GM19023 (cell line): ENCODE results near the gene PRR16.
"Not testable (repeated sequence)": the region's sequence is repeated elsewhere in the genome, so short reads cannot be mapped to it uniquely, and the experiment has no call there.

Source experiments
- ATAC-seq: cut with Tn5 transposase; IDR thresholded peaks from one replicate; pipeline ENCODE4 v1.9.1; 2021; ENCODE audit warnings: mild to moderate bottlenecking, moderate library complexity; ENCODE audit not compliant: unreplicated experiment

The PRR16 gene

DNA sequence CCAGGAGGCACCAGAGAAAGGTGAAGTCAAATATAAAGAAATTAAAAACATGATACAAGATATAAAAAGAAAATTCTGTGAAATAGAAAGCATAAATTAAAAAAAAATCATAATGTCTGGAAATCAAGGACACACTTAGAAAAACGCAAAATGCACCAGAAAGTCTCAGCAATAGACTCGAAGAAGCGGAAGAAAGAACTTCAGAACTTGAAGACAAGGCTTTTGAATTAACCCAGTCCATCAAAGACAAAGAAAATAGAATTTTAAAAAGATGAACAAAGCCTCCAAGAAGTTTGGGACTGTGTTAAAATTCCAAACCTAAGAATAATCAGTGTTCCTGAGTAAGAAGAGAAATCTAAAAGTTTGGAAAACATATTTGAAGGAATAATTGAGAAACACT lies 168.3 kb downstream of the PRR16 start:
- no peak for ATAC-seq

DNA sequence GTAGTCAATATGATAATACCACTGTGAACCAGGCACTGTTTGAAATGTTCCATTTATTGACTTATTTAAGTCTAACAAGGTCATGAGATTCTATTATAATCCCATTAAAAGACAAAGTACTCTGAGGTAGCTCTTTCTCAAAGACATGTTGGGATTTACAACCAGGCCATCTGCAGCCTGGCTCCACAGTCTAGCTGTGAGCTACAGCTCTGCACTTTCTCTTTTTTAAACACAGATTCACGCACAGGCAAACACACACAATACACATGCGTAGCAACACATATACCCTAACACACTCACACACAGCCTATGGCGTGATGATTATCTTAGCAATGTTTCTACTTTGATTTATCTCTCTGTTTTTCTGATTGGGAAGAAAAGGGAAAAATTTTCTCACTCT lies 174.3 kb downstream of the PRR16 start:
- ATAC-seq, result no peak

DNA sequence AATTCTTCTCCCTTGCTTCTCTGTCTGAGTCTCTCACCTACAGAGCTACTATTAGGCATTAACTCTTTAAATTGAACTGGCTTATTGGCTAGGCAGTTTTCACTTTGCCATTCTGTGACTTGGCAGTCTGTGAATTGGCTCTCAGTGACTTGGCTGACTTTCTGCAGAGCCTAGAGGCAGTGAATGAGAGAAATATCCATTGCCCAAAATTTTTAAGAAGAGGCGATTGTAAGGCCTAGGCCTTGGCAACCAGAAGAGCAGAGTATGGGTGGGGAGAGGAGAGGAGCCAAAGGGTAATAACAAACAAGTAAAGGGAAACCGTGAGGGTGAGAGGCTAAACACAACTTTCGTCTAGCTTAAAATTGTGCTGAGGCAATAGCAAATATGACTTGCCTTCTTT lies 176.7 kb downstream of the PRR16 start:
- ATAC-seq, result no peak

GRCh38 chr5:120644516-120644915 lies 180.4 kb downstream of the PRR16 start:
- ATAC-seq, result no peak

GRCh38 chr5:120655828-120656435 lies 191.8 kb downstream of the PRR16 start:
- no peak for ATAC-seq

DNA sequence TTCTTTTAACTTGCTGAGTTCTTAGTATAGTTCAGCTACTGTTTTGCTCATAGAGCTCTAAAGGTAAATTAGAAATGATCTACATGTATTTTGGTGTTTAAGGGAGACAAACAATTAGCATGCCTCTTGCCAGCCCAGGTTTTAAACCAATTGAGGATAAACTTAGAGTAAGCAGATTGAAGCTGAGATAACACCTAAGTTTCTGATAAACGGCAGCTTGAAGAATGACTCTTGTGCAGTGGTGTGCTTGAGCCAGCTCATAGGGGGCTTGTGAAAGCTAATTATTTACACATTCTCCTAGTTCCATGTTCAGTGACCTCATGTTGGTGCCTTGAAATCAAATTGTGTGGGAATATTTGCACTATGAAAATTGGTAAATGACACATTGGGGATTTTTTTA lies 193.0 kb downstream of the PRR16 start:
- ATAC-seq, result no peak

DNA sequence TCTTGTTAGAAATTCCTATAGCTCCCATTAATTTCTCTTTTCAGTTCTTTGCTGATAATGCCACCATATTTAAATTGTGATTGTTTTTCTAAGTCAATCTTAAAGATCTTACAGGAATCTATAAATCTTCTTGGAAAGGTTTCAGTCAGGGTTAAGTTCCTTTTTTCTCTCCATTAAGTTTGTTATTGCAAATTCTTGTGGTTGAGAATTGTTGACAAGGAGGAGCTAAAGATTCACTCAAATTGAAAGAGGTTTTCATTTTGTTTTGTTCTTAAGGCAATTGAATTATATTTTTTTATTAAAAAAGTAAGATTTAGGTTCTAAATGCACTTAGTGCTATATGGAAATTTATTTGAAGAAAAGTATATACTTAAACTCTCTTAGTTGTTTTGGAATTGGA lies 213.4 kb downstream of the PRR16 start:
- no peak for ATAC-seq

DNA sequence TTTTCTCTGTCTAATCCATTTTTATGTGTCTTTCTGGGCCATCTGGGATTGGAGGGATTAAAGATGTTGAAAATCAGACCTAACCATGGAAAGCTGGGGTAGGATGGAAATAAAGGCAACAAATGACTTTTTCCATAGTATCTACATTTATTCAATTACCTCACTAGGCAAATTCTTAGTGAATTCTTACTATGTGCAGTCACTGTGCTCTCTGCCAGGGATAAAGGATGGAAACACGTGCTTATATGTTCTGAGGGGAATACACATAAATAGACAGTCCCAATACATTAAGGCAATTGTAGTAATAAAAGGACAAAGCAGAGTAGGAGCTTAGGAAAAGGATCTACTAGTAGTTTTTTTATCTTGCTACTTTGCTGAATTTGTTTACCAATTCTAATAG lies 214.2 kb downstream of the PRR16 start:
- ATAC-seq, result no peak

DNA sequence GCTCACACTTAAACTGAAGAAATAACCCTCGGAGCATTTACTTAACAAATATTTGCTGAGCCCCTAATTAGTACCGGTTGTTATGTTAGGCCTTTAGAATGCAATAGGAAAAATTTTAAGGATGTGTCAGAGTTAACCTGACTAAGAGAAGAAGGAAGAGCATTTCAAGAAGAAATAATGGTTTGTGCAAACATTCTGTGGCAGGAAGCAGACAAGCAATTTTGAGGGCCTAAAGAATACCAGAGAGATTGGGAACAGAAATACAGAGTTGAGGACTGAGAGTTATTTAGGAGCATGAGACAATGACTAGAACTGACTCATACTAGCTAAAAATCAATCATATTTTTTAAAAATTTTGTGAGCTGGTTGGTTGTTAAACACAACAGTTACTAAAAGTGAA lies 218.8 kb downstream of the PRR16 start:
- ATAC-seq, result no peak

DNA sequence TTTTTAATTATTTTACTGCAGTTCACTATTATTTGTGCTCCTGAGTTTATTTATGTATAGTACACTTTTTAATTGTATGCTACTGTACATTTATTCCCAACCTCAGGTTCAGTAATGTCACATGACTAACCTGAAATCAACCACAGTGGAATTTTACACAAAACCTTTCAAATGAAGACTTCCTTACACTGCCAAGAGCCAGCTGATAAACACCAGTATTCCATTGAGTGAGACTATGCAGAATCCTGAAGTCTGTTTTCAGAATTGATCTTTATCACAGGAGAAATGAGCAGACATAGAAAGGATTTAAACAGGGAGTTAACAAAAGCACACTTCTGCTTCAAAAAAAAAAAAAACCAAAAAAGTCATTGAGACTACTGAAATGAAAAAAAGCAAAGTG lies 219.5 kb downstream of the PRR16 start:
- ATAC-seq, result no peak

GRCh38 chr5:120684213-120684612 lies 220.1 kb downstream of the PRR16 start:
- no peak for ATAC-seq

GRCh38 chr5:120684749-120685415 lies 220.8 kb downstream of the PRR16 start:
- no peak for ATAC-seq

GRCh38 chr5:120690621-120691407 lies 226.7 kb downstream of the PRR16 start:
- no peak for ATAC-seq

- ATAC-seq, result no peak
Observed at GRCh38 chr5:120692325-120692724, 228.2 kb downstream of the PRR16 start.

- ATAC-seq, result no peak
Observed at GRCh38 chr5:120695368-120695880, 231.3 kb downstream of the PRR16 start.

- no peak for ATAC-seq
Observed at GRCh38 chr5:120697147-120697546, 233.0 kb downstream of the PRR16 start.

DNA sequence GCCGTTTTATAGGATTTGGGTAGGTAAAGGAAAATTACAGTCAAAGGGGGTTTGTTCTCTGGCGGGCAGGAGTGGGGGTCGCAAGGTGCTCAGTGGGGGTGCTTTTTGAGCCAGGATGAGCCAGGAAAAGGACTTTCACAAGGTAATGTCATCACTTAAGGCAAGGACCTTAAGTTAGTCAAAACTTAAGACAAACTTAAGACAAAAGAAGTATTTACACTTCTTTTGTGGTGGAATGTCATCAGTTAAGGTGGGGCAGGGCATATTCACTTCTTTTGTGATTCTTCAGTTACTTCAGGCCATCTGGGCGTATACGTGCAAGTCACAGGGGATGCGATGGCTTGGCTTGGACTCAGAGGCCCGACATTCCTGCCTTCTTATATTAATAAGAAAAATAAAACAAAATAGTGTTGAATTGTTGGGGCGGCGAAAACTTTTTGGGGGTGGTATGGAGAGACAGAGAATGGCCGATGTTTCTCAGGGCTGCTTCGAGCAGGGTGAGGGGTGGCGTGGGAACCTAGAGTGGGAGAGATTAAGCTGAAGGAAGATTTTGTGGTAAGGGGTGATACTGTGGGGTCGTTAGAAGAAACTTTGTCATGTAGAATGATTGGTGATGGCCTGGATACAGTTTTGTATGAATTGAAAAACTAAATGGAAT lies 233.7 kb downstream of the PRR16 start:
- ATAC-seq, result not testable (repeated sequence)

DNA sequence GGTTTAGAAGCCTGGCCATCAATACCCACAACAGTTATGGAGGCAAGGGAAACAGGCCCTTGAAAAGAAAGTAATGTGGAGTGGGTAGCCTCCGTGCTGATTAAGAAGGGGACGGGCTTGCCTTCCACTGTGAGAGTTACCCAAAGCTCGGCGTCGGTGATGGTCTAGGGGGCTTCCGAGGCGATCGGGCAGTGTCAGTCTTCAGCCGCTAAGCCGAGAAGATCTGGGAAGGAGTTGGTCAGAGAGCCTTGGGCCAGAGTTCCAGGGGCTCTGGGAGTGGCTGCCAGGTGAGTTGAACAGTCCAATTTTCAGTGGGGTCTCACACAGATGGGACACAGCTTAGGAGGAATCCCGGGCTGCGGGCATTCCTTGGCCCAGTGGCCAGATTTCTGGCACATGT lies 236.6 kb downstream of the PRR16 start:
- ATAC-seq, result not testable (repeated sequence)

- not testable (repeated sequence) for ATAC-seq
Observed at GRCh38 chr5:120702817-120703538, 238.9 kb downstream of the PRR16 start.

- ATAC-seq, result no peak
Observed at GRCh38 chr5:120703918-120704587, 240.0 kb downstream of the PRR16 start.
